NB4 (cell line): ENCODE measurements around the gene UVRAG.

Experiments
- CTCF ChIP-seq: IDR thresholded peaks from one replicate; pipeline ENCODE4 v1.5.1; 2012; ENCODE audit warnings: low read depth, low read length
- MAX ChIP-seq: IDR thresholded peaks from 2 replicates; pipeline ENCODE4 v1.6.1; 2011; ENCODE audit warnings: low read depth, low read length
- POLR2A ChIP-seq: IDR thresholded peaks from 2 replicates; pipeline ENCODE4 v1.6.1; 2011; ENCODE audit warnings: mild to moderate bottlenecking; ENCODE audit not compliant: insufficient read length; ENCODE audit errors: extremely low read depth

GRCh38 chr11:75918331-75918730 is 103.3 kb downstream of the UVRAG start:
- TF ChIP-seq CTCF (no peak), POLR2A (no peak), MAX (no peak)
